NCI-H187 treated with DMSO at 0.1 percent for 48 hours (cell line): Measurements from ENCODE around the gene MTR.

ENCODE experiments used
- DNase-seq: peaks from one replicate; lab custom pipeline; 2025; lab: John Stamatoyannopoulos, UW

Gene MTR

GRCh38 chr1:236864996-236865817 lies 70.1 kb downstream of the MTR start:
- DNase-seq, result no peak

- DNase-seq, result no peak
These were observed 70.7 kb downstream of the MTR start for GRCh38 chr1:236865818-236866155.

GRCh38 chr1:236868625-236869467 lies 73.8 kb downstream of the MTR start:
- DNase-seq, result no peak

- DNase-seq, result no peak
These were observed 74.8 kb downstream of the MTR start for GRCh38 chr1:236869911-236870310.

- no peak for DNase-seq
These were observed 75.6 kb downstream of the MTR start for GRCh38 chr1:236870721-236871120.

- DNase-seq, result no peak
These were observed 77.1 kb downstream of the MTR start for GRCh38 chr1:236872075-236872666.

- DNase-seq, result no peak
These were observed 80.9 kb downstream of the MTR start for GRCh38 chr1:236875975-236876374.

GRCh38 chr1:236877661-236878060 lies 82.6 kb downstream of the MTR start:
- DNase-seq, result no peak

- no peak for DNase-seq
These were observed 85.1 kb downstream of the MTR start for GRCh38 chr1:236880209-236880608.

GRCh38 chr1:236882678-236883077 lies 87.6 kb downstream of the MTR start:
- DNase-seq, result no peak

GRCh38 chr1:236886199-236886598 lies 91.1 kb downstream of the MTR start:
- no peak for DNase-seq

GRCh38 chr1:236887081-236887480 lies 92.0 kb downstream of the MTR start:
- DNase-seq, result no peak

GRCh38 chr1:236888126-236888525 lies 93.0 kb downstream of the MTR start:
- DNase-seq, result no peak

- DNase-seq, result no peak
These were observed 93.8 kb downstream of the MTR start for GRCh38 chr1:236888903-236889302.

- no peak for DNase-seq
These were observed 95.3 kb downstream of the MTR start for GRCh38 chr1:236890152-236891056.

- DNase-seq, result no peak
These were observed 98.8 kb downstream of the MTR start for GRCh38 chr1:236893626-236894545.

- DNase-seq, result no peak
These were observed 100.7 kb downstream of the MTR start for GRCh38 chr1:236895665-236896387.

- no peak for DNase-seq
These were observed 101.6 kb downstream of the MTR start for GRCh38 chr1:236896716-236897115.

- DNase-seq, result no peak
These were observed 110.0 kb downstream of the MTR start for GRCh38 chr1:236904892-236905741.
